ENCODE results near the gene CEP128. TPM values are rescaled to one million over a fixed set of nuclear protein-coding genes. Genes with fewer than 3 reads are reported as not detected.

Gene CEP128
- total RNA-seq, 4 donors from 2014 or later: 13.9 to 18.1 (median 16.0) TPM

DNA sequence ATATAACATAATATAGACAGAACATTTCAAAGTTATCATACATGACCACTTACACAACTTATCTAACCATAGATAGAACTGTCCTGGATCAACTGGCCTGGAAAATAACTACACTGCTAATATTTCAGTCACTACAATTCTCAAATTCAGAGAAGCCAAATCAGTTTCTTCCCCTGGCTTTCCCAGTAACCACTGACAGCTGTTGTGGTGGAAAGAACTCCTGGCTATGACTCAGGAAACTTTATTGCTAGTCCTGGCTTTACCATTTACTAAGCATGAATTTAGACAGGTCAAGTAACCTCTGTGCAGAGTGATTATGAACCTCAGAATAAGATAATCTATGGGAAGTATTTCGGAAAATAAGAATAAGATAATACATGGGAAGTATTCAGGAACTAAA lies 485.3 kb downstream of the CEP128 start:
- no peak for DNase-seq
- TF ChIP-seq, protein P1, sequence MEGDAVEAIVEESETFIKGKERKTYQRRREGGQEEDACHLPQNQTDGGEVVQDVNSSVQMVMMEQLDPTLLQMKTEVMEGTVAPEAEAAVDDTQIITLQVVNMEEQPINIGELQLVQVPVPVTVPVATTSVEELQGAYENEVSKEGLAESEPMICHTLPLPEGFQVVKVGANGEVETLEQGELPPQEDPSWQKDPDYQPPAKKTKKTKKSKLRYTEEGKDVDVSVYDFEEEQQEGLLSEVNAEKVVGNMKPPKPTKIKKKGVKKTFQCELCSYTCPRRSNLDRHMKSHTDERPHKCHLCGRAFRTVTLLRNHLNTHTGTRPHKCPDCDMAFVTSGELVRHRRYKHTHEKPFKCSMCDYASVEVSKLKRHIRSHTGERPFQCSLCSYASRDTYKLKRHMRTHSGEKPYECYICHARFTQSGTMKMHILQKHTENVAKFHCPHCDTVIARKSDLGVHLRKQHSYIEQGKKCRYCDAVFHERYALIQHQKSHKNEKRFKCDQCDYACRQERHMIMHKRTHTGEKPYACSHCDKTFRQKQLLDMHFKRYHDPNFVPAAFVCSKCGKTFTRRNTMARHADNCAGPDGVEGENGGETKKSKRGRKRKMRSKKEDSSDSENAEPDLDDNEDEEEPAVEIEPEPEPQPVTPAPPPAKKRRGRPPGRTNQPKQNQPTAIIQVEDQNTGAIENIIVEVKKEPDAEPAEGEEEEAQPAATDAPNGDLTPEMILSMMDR (IDR thresholded peaks at IDR 0.05): no peak
- no peak for TF ChIP-seq POLR2A (IDR thresholded peaks at IDR 0.05)
- intact Hi-C loops (cut with DNase I): no loop called here
- H3K27ac ChIP-seq: no peak overlapping the region
- 91 to 94% methylated on average over 1 of the region's 1 CpG for WGBS, 2 donors
- no peaks in the 10 kb centered on the region for H3K9me3 ChIP-seq
- no peak overlapping the region for H3K4me3 ChIP-seq (replicated peaks in 1 of 3)
- no peaks in the 10 kb centered on the region for H3K4me1 ChIP-seq
- no peaks in the 10 kb centered on the region for H3K27me3 ChIP-seq
- no peaks in the 10 kb centered on the region for H3K36me3 ChIP-seq

DNA sequence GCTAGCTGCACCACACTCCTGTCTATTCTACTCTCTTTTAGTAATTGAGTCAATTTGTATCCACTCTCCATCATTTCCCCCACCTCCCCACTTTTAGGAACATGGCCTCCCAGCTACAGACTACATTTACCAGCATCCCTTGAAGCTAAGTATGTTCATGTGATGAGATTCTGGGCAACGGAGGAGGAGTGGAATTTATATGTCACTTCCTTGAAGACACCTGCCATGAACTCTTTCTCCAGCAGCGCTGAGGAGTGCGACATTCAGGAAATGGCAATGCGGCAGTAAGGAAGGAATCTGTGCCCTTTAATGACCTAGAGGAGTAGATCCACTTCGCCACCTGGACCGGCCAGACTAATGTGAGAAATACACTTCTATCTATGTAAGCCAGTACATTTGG lies 486.5 kb downstream of the CEP128 start:
- 81 to 83% methylated on average over 6 of the region's 6 CpGs for WGBS, 2 donors
- TF ChIP-seq, protein P1 (IDR thresholded peaks at IDR 0.05): no peak
- TF ChIP-seq POLR2A (IDR thresholded peaks at IDR 0.05): no peak
- Histone ChIP-seq H3K36me3 (no peaks in the 10 kb centered on the region), H3K27ac (no peak overlapping the region), H3K4me1 (no peaks in the 10 kb centered on the region), H3K9me3 (no peaks in the 10 kb centered on the region), H3K4me3 (replicated peaks in 1 of 3) (no peak overlapping the region), H3K27me3 (no peaks in the 10 kb centered on the region)
- intact Hi-C loops (cut with DNase I): no loop called here
- DNase-seq: no peak

DNA sequence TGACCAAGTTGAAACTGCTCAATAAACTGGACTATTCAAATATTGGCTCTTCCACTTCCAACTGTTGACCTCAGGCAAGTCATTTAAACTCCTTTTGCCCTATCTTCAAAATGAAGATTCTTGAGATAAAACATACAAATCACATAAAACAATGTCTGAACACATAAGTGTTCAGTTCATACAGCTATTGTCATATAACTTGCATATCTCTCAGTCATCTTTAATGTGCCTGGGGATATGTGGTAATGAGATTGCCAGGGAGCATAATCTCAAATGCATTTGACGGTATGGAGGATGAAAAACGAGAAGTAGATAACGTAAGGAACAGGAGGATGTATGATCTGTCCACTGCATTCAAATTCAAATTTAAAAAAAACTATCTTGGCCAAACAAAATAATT lies 493.3 kb downstream of the CEP128 start:
- no peaks in the 10 kb centered on the region for H3K36me3 ChIP-seq
- WGBS, 2 donors: 89 to 91% methylated on average over 3 of the region's 3 CpGs
- no peaks in the 10 kb centered on the region for H3K4me1 ChIP-seq
- intact Hi-C loops (cut with DNase I): no loop called here
- TF ChIP-seq, protein P1 (IDR thresholded peaks at IDR 0.05): no peak
- TF ChIP-seq POLR2A (IDR thresholded peaks at IDR 0.05): no peak
- H3K27me3 ChIP-seq: no peaks in the 10 kb centered on the region
- H3K27ac ChIP-seq: no peak overlapping the region
- H3K4me3 ChIP-seq (replicated peaks in 1 of 3): no peak overlapping the region
- no peak for DNase-seq
- H3K9me3 ChIP-seq: no peaks in the 10 kb centered on the region

DNA sequence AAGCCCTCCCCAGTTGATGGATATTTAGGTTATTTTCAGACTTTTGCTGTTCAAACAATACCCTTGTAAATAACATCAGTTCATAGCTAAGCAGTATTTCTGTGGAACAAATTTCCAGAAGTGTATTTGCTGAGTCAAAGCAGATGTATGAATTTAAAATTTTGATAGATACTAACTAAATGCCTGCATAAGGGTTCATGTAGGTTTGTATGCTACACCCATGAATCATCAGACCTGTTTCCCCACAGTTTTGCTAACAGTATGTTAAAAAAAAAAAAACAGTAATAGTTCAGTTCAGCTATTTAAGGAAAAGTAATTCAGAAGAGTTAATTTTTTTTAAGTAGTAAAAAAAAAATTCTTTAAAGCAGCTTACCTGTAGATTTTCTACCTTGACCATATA lies 494.1 kb downstream of the CEP128 start:
- DNase-seq: no peak
- Histone ChIP-seq H3K27ac (no peak overlapping the region), H3K4me1 (no peaks in the 10 kb centered on the region), H3K36me3 (no peaks in the 10 kb centered on the region), H3K4me3 (replicated peaks in 1 of 3) (no peak overlapping the region), H3K27me3 (no peaks in the 10 kb centered on the region), H3K9me3 (no peaks in the 10 kb centered on the region)
- TF ChIP-seq, protein P1 (IDR thresholded peaks at IDR 0.05): no peak
- TF ChIP-seq POLR2A (IDR thresholded peaks at IDR 0.05): no peak
- intact Hi-C loops (cut with DNase I): no loop called here

Small RNA genes within 50 kb of the gene (small RNA-seq; reads per million reads assigned to genes)
- gene AC022404.1: not detected

Other genes with a start within 250 kb of the CEP128 start
- 100 to 1,000 TPM; 551 to 711 (median 608) TPM for gene TSHR, start 13.9 kb upstream of the CEP128 start, total RNA-seq

Measured in thyroid gland (tissue), 4 donors.